HG03103 (cell line): ENCODE data around the gene AGFG1.
"Not testable (repeated sequence)": the region's sequence is repeated elsewhere in the genome, so short reads cannot be mapped to it uniquely, and the experiment has no call there.

Source experiments
- ATAC-seq: cut with Tn5 transposase; IDR thresholded peaks from one replicate; pipeline ENCODE4 v1.9.1; 2021; ENCODE audit warnings: low read depth; ENCODE audit not compliant: unreplicated experiment

AGFG1 gene

DNA sequence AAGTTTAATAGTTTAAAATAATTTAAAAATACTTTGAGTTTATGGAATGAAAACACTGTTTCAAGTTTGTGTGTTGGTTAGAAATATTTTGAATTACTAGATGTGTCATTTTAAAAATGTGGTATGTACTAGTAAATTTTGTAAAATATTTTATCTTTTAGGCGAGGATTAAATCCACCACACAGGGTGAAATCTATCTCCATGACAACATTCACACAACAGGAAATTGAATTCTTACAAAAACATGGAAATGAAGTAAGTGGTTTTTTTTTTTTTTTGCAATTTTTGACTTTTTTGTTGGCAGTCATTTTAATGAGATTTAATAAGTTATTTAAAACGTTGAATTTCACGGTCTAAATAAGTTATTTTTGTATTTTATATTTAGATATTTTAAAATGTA lies 19.4 kb downstream of the AGFG1 start:
- no peak for ATAC-seq

DNA sequence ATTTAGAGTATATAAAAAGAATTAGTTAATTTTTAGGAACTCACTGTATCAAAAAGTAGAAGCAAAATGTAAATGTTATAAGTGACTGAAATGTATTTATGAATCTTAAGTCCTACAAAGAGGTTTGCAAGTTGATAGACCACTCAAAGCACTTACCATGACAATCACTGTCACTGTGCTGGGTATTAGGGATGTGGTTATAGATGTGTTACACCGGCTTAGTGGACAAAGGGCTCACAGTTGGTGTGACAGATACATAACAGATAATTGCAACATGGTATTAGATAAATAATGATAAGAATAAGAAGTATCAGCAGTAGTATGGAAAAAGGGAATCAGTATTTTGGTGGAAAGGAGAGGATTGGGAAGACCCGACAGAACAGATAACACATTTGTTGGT lies 21.6 kb downstream of the AGFG1 start:
- ATAC-seq = no peak

DNA sequence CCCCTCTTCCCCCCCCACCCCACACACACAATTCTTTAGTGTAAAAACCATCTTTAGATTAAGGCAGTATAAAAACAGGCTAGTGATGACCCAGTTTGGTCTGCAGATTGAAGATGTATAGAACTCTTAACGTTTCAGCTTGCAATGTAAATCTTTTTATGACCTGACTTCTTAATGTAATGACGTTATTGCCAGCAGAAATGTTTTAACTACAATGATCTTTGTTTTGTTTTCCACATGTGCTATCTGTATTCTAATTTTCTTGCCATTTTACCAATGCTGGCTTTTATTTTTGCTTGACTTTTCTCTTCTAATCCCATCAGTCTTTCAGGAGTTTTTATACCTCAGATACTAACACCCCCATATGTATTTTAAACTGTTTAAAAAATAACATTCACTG lies 25.2 kb downstream of the AGFG1 start:
- ATAC-seq = no peak

DNA sequence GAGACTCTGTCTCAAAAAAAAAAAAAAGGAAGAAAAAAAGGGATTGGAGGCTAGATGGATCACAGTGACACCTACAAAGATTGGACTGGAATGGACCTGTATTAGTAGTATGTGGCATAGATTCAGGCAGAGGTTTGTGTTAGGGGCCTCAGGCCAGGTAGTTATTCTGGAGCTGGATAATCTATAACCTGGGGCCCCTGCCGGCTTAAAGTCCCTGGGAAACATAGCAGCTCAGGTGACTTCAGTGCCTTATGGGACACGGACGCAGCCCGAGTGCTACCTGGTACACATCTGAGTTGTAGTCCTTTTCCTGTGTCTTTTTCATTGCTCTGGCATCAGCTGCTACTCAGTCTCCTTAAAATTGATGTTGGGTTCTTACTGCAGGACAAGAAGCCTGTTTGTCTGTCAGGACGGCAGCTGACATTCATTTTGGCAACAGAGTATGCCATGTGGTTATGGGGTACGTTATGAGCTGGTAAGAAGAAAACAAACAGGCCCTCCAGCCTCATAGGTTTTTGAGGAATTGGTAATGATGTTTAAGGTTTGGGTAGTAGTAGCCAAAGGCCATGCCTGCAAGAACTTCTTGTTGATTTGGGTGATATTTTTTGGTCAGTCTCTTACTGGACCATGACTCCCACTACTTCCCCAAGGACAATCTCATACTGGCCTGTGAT lies 27.8 kb downstream of the AGFG1 start:
- no peak for ATAC-seq

DNA sequence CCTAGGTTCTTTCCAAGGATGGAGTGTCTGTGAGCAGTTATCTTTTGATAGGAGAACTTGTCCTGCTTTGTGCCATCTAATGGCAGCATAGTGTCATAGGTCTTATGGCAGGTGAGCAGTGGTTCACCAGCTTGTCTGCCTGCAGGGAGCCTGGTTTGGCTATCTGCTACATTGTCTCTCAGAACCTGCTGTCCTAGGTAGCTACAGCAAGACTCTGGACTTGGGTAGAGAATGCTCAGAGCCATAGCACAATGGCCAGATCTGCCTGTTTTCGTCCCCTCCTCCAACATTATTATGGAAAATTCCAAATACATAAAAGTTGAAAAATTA lies 28.3 kb downstream of the AGFG1 start:
- no peak for ATAC-seq

DNA sequence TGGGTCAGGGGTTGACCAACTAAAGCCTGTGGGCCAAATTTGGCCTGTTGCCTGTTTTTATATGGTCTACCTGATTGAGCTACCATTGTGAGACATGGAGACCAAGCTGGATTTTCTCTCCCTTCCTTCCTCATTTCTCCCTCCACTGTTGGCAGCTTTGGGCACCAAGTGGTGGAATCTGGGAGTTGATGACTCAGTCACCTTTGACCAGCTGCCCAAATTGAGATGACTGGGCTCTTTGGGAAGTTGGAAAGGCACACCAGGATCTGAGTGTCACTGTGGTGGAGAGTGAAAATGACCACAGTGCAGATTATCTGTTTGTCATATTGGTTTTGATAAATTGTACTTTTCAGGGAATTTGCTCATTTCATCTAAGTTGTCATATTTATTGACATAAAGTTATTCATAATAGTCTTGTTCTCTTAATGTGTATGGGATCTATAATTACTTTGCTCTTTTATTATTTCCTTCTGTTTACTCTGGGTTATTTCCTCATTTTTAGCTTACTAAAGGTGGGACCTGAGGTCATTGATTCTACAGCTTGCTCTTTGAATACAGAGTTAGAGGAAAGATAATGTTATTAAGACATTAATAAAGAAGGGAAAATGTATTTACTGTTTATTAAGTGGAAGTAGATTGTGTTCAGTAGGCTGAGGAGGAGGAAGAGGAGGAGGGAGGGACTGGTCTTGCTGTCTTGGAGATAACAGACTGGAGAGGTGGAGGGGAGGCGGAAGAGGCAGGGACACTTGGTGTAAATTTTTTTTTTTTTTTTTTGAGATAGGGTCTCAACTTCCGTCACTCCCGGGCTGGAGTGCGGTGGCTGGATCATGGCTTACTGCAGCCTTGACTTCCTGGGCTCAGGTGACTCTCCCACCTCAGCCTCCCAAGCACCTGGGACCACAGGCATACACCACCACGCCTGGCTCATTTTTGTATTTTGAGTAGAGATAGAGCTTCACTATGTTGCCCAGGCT lies 31.8 kb downstream of the AGFG1 start:
- no peak for ATAC-seq

DNA sequence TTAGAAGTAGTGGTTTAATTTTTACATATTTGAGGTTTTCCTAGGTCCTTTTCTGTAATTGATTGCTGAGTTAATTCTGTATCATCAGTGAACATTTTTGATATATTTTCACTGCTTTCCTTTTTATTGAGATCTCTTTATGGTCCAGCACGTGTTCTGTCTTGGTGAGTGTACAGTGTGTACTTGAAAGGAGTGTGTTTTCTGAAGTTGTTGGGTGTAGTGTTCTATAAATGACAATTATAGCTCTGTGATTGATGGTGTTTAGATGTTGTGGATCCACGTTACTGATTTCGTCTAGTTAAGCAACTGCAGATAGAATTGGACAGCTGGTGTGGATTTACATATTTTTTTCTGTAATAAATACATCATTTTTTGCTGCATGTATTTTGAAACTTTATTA lies 32.7 kb downstream of the AGFG1 start:
- no peak for ATAC-seq

DNA sequence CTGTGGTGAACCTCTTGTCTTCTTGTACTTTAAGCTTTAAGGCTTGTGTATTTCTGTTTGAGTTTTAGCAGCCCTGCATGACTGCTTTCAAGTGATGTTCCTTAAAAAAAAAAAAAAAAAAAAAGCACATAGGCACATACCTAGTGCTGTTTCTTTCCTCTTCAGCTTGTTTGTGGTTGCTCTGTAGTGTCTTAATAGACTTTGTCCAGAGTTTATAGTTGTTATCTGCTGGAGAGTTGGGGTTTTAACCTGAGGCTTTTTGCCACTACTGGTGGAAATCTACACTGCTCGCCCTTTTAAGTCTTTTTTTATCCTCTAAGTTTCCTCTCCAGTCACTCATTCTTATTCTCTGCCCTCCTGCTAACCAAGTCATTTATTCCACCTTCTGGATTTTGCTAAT lies 34.5 kb downstream of the AGFG1 start:
- ATAC-seq = no peak

DNA sequence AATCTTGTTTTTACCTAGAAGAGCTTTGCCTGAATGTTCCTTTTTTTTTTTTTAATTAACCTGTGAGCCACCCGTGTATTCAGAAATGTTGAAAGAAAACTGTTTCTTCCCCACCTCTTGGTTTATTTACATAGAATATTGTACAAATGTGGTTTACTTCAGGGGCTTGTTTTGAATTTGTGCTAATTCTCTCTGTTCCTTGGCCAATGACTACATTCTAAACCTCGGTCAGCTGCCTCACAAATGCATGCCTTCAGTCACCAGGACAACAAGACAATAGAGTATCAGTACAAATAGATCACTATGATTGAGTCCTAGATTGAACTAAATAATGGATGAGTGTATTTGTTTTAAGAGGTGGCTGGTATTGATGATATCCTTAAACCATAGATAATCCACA lies 36.0 kb downstream of the AGFG1 start:
- no peak for ATAC-seq

DNA sequence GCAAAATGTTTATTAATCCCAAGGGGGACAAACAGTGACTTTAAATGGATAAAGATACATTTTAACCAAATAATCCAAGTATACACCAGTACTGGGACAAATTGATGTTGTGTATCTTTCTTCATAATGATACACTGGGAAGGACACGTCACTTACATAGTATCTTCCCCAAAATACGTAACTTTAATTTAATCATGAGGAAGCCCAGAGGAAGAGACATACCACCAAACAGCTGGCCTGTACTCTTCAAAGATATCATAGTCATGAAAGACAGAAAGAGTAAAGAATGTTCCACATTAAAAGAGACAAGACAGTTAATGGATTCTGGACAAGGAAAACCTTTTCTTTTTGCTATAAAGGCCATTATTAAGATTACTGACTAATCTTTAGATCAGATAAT lies 37.1 kb downstream of the AGFG1 start:
- ATAC-seq = no peak

DNA sequence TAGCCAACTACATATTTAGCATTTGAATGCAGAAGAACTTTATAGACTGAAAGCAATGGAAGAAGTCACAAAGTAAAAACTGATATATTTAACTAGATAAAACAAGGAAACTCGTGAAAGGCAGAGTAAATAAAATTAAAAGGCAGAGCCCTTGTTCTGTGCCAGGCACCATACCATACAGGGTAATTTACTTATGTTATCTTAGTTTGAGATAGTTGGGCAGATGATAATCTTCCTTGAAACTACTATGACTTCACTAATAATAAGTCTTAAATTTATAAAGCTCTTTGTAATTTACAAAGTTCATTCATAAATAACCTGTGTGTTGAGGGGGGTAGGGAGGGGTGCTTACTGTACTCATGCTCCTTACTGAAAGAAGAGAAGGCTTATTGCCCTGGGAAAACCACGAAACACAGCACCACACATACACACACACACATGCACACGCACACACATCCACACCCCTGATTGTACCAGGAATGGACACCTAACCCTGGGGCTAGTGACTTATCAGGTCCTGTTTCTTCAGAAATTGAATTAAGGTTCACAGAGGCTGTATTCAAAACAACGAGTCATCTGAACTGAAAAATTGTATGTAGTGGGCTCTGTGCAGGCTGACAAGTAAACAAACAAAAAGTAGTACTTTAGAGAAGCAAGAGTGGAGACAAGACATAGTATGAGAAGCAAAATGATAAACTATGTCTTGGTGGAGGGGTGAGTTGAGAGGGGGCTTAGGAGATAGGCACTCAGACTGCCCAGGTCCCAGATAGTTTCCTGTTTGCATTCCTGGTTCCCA lies 38.1 kb downstream of the AGFG1 start:
- no peak for ATAC-seq

DNA sequence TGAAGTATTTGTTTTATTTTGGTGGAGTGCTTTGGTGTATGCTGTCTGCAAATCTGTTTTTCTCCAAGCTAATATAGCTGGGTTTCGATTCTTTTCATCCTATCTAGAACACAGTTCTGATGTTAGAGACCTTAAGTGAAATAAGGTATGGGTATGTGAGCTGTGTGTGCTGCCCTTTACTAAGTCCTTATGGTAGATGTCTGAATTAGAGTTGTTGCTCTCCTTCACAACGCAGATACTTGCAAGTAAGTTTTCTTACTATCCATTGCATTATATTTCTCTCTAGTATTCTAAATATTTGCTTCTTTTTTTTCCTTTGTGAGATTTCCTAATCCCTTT lies 38.6 kb downstream of the AGFG1 start:
- ATAC-seq = no peak

DNA sequence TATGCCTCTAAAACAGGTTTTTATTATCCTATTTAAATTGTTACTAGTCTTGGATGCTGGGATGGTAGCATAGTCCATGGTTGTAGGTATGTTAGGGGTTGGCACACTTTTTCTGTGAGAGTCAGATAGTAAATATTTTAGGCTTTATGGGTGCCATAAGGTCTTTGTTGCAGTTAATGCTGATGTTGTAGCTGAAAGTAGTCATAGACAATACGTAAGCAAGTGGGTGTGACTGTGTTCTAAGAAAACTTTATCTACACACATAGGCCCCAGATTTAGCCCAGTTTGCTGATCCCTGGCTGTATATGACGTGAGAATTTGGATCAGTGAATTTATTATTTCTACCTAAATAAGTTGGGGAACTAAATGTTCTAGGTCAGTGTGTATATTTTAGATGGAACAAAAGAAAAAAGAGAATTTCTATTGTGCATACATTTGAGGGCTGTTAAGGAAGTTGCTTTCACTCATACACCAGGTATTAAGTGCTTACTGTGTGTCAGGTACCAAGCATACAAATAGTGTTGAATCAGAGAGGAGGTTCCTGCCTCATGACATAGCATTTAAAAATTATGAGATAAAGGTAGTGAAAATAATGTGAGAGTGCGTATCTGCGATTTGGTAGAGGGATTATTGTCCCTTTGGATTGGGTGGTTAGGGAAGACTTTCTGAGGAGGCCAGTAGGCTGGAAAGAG lies 39.4 kb downstream of the AGFG1 start:
- ATAC-seq = no peak

DNA sequence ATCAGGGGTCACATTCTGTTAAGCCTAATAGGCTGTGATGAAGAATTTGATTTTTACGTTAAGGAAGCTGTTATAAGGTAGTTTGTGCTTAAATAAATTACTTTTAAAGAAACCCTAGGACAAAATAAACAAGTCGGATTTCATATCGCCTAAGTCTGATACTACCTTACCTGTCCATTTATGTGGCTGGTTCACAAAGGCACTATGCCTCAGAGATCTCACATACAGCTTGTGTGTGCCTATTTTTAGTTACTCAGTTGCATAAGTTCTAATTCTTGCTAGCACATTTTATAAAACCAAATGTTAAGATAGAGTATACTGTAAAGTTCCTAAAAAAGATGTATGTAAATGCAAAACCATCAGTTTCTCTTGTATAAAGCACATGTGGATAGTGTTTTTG lies 40.0 kb downstream of the AGFG1 start:
- no peak for ATAC-seq

DNA sequence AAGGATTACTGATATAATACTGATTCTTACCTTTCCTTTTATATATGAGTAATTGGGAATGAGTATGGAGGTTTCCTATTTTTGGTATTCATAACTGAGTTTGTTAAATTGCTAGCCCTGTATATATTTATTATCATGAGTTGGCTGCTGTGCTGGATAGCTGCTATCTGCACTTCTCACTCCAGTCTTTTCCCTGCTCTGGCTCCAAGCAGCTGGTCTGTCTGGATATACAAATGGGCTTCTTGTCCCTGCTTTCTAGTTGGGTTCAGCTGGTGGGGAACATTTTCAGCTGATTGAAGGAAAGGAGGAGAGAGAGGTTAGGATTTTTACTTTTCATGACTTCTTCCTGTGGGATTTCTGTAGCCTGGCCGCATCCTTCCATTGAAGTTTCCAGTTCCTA lies 41.2 kb downstream of the AGFG1 start:
- no peak for ATAC-seq

DNA sequence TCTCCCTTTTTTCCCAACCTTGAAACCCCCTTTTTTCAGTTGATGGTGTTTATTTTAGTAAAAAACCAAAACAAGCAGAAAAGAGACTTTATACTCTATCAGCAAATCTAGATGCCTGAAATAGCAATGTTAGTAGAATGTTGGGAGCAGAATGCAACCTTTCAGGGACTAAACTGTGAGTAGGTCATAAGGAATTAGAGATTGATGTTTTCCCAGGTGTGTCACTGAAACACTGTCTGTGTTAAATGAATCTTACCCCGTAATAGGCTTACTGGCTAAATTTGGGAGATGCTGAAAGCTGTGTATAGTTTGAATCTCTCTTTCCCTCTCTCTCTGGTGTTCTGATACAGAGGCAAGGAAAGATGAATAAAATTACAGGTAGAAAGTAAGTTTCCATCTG lies 43.8 kb downstream of the AGFG1 start:
- no peak for ATAC-seq

DNA sequence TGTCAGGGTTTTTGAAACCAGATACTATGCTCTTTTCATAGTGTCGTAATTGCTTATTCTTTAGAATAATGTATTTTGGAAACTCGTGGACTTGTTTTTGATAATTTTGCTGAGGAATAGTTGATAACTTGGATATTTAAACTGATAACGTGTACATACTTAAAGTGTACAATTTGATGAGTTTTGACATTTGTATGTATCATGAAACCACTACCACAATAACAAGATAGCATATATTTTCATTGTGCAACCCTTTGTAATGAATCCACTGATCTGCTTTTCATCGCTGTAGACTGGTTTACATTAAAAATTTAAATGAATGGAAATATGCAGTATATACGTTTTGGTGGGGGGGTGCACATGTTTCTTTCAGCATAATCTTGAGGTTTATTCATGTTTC lies 45.8 kb downstream of the AGFG1 start:
- no peak for ATAC-seq

DNA sequence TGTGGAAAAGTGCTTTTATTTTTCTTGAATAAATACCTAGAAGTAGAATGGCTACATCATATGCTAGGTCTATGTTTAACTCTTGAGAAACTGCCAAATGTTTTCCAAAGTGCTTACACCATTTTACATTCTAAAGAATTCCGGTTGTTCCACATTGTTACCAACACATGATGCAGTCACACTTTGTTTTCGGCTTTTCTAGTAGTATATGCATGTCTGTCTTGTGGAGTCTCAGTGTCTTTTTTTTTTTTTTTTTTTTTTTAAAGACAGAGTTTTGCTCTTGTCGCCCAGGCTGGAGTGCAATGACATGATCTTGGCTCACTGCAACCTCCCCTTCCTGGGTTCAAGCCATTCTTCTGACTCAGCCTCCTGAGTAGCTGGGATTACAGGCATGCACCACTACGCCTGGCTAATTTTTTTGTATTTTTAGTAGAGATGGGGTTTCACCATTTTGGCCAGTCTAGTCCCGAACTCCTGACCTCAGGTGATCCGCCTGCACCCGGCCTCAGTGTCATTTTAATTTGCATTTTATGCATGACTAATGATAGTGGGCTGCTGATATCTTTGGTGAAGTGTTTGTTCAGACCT lies 46.4 kb downstream of the AGFG1 start:
- not testable (repeated sequence) for ATAC-seq

DNA sequence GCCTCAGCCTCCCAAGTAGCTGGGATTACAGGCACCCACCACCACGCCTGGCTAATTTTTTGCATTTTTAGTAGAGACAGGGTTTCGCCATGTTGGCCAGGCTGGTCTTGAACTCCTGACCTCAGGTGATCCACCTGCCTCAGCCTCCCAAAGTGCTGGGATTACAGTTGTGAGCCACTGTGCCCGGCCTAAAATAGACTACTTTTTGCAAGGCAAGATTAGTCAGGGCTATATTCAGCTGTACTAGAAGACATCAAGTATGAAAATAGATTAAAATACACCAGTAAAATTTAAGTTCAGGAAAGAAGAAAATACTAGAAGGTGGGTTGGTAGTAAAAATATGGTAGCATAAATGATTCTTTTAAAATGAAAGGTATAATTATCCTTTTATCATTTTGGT lies 49.2 kb downstream of the AGFG1 start:
- not testable (repeated sequence) for ATAC-seq

DNA sequence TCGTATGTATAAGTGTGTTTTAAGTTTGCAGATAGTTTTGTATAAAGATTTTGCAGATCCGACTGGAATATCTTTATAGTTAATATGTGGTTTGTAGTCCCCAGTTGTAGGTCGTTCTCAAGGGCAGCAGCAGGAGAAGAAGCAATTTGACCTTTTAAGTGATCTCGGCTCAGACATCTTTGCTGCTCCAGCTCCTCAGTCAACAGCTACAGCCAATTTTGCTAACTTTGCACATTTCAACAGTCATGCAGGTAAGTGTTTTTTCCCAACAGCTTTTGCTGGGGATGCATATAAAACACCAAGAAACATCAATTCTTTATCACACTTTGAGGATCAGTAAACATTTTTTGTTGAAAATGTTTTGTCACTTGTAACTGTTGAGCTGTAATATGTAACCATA lies 52.7 kb downstream of the AGFG1 start:
- ATAC-seq = no peak

DNA sequence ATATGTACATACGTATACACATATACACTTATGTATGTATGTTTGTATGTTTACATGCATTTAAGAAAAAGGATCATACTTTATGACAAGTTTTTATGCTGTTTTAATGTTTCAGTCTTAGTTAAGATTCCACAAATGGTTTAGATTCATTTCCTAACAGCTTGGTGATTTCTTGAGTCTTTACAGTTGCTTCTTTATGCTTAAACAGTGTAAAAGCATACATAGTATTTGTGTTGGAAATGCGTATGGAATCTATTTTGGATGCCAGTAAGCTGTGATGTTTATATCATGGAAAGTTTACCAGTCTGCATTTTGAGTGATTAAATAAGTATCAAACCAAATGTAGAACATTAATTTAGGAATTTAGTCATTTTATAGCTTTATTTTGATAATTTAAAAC lies 55.4 kb downstream of the AGFG1 start:
- ATAC-seq = no peak
